Skeletal muscle tissue (tissue), 4 donors: Measurements from ENCODE around the gene DMTF1. TPM values are rescaled to one million over a fixed set of nuclear protein-coding genes. Genes with fewer than 3 reads are reported as not detected.

Experiments used
- H3K27ac ChIP-seq: one replicate; pipeline ENCODE4 v1.7.0; 2013; ENCODE audit warnings: mild to moderate bottlenecking, low read depth, low read length, inconsistent platforms
- H3K27me3 ChIP-seq, 3 donors: one replicate each; pipeline ENCODE4 v1.7.0; 2013; ENCODE audit warnings: low read length in 3 of 3; ENCODE audit not compliant: control insufficient read depth in 3 of 3, insufficient read depth in 3 of 3
- H3K36me3 ChIP-seq, 3 donors: one replicate each; pipeline ENCODE4 v1.7.0; 2013; ENCODE audit warnings: low read length in 3 of 3; ENCODE audit not compliant: control insufficient read depth in 3 of 3, insufficient read depth in 3 of 3
- H3K4me1 ChIP-seq, 3 donors: one replicate each; pipeline ENCODE4 v1.7.0; 2013; ENCODE audit warnings: low read length in 3 of 3, mild to moderate bottlenecking in 3 of 3; ENCODE audit not compliant: control insufficient read depth in 3 of 3, insufficient read depth in 3 of 3
- H3K4me3 ChIP-seq, 3 donors: one replicate each; pipeline ENCODE4 v1.7.0; 2013; ENCODE audit warnings: low read length in 3 of 3
- H3K9ac ChIP-seq, 3 donors: one replicate each; pipeline ENCODE4 v1.7.0; 2013; ENCODE audit warnings: low read length in 3 of 3, mild to moderate bottlenecking in 3 of 3, moderate library complexity in 2 of 3, low read depth in 1 of 3
- H3K9me3 ChIP-seq, 3 donors: one replicate each; pipeline ENCODE4 v1.7.0; 2013; ENCODE audit warnings: low read length in 3 of 3; ENCODE audit not compliant: control insufficient read depth in 3 of 3
- total RNA-seq: library from RNA; depleted of rRNA; stranded (reverse); fragments of >200 nt; gene quantifications from one replicate; pipeline ENCODE4 v1.2.3, GENCODE V29; 2014
- donor health status: Osteomylitis.

The DMTF1 gene
- total RNA-seq, 1 donor from 2014 or later, result 50.1 TPM

GRCh38 chr7:87144173-87144657, 8.0 kb upstream of the DMTF1 start:
- no peaks in the 10 kb centered on the region for H3K36me3 ChIP-seq
- no peak overlapping the region for H3K4me3 ChIP-seq
- H3K9ac ChIP-seq, result no peak overlapping the region

DNA sequence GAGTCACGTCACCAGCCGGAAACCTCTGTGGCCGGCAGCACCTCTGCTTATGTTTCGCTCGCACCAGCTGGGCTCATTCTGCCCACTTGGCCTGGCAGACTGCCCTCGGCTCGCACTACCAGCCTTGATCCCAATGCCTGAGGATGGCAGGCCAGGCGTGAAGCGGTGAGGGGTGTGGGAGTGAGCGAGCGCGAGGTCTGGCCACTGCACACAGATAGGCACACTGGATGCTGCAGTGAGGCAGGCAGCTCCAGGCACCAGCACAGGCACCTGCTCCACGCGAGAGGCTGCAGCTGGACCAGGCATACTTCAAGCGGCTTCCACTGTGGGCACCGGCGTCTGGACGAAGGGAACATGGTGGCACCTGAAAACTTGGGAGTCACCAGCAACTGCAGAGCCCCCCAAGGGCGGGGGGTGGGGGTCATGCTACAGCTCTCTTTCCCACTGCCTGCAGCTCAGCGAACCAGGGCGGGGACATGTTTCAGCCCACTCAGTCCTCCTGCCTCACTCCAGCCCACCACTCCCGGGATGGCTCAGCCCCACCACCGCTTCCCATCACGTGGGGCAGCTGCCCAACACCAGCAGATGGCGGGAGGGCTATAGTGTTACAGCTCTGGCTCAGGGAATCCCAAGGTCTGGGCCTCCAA, 5.4 kb upstream of the DMTF1 start:
- H3K9ac ChIP-seq, result peak overlapping the region in 1 of 3 donors; percentile 26
- no peaks in the 10 kb centered on the region for H3K9me3 ChIP-seq
- peak overlapping the region; percentile 5 for H3K27ac ChIP-seq
- peak overlapping the region in 2 of 3 donors; percentile 62 to 64 for H3K4me3 ChIP-seq
- peaks cover 10 to 20% (median 16%) of the 10 kb centered on the region in 3 donors for H3K4me1 ChIP-seq
- peaks cover 0 to 2% (median 0%) of the 10 kb centered on the region in 3 donors for H3K27me3 ChIP-seq
- H3K36me3 ChIP-seq, result no peaks in the 10 kb centered on the region

More at GRCh38 chr7:87144173-87144657, 8.0 kb upstream of the DMTF1 start:
- Histone ChIP-seq H3K9me3 (no peaks in the 10 kb centered on the region), H3K27ac (no peak overlapping the region), H3K4me1 (peaks cover 9 to 14% (median 10%) of the 10 kb centered on the region in 3 donors), H3K27me3 (peaks cover 0 to 2% (median 0%) of the 10 kb centered on the region in 3 donors)

- H3K9me3 ChIP-seq, result no peaks in the 10 kb centered on the region
- peak overlapping the region in 1 of 3 donors; percentile 64 for H3K4me3 ChIP-seq
- H3K27ac ChIP-seq, result peak overlapping the region; percentile 5
- peaks cover 0 to 2% (median 0%) of the 10 kb centered on the region in 3 donors for H3K27me3 ChIP-seq
- H3K36me3 ChIP-seq, result no peaks in the 10 kb centered on the region
- H3K4me1 ChIP-seq, result peaks cover 10 to 21% (median 19%) of the 10 kb centered on the region in 3 donors
- H3K9ac ChIP-seq, result peak overlapping the region in 1 of 3 donors; percentile 10
Measured at GRCh38 chr7:87147500-87147899, 4.8 kb upstream of the DMTF1 start.

DNA sequence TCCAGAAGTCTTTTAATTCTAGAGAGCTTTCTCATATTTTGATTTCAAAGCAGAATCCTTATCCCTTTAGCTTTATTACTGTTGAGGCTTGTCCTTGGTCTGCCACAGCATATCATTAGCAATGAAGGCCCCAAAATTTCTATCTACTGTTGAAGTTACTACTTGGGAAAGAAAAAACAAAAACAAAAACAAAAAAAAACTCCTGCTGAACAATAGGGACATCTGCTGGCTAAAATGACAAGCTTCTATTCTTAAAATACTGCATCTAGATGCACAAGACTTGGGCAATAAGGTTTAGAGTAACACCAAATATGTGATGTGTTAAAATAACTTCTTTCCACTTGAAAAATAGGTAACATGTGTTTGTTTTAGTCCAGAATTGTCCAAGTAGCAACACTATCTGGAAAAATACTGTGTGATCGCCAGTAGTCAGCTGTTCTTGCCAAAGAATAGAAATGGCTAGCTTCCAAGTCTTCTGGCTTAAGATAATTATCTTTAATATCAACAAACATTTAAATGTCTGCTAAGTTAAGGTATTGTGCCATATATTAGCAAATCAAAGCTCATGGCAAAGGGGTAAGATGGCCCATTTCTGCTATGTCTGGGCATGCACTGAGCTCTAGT, 3.8 kb upstream of the DMTF1 start:
- Histone ChIP-seq H3K36me3 (no peaks in the 10 kb centered on the region), H3K4me1 (peaks cover 10 to 23% (median 19%) of the 10 kb centered on the region in 3 donors), H3K4me3 (no peak overlapping the region), H3K9ac (no peak overlapping the region), H3K27ac (no peak overlapping the region), H3K27me3 (peaks cover 0 to 2% (median 0%) of the 10 kb centered on the region in 3 donors), H3K9me3 (no peaks in the 10 kb centered on the region)

GRCh38 chr7:87151002-87151728, 1.1 kb upstream of the DMTF1 start:
- Histone ChIP-seq H3K9ac (peak overlapping the region; percentile 93), H3K4me1 (peaks cover 19 to 40% (median 28%) of the 10 kb centered on the region in 3 donors), H3K36me3 (no peaks in the 10 kb centered on the region), H3K27ac (peak overlapping the region; percentile 97), H3K27me3 (no peaks in the 10 kb centered on the region), H3K9me3 (no peaks in the 10 kb centered on the region), H3K4me3 (peak overlapping the region in 2 of 3 donors; percentile 92)

- peaks cover 20 to 39% (median 26%) of the 10 kb centered on the region in 3 donors for H3K4me1 ChIP-seq
- H3K9me3 ChIP-seq, result no peaks in the 10 kb centered on the region
- peak overlapping the region; percentile 92 to 93 (median 92) for H3K4me3 ChIP-seq
Measured at GRCh38 chr7:87151729-87152111, 533 bp upstream of the DMTF1 start.

DNA sequence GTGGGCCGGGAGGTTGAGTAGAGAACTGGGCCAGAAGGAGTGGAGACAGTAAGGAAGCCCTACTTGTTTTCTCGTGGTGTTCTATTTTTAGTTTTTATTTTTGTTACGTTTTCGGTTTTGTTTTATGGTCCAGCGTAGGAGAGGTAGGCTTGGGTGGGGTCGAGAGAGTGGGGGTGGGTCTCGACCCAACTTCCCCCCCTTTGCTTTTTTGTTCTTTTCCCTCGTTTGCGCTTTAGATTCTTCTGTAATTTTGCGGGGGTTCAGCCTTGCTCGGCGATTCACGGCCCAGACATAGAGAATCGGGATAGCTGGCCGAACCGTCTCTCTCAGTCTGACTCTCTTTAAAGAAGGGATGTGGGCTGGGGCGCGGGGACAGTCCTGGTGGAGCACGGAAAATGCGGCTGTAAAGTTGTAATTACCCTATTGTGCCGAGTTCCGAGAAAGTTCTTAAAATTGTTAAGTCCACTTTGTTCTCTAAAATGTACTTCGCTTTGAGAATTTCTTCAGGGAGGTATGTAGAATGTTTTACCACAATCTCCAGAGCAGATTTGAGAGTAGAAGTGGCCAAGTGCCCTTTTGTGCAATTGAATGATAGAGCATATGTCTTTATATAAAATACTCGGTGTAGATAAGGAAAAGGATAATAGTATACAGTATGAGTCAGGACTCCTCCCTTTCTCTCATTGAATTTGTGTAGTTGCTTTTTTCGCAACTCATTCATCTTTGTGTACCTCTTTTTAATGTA, 816 bp downstream of the DMTF1 start:
- peak overlapping the region; percentile 75 to 93 (median 93) for H3K9ac ChIP-seq
- H3K4me1 ChIP-seq, result peaks cover 12 to 40% (median 14%) of the 10 kb centered on the region in 3 donors
- no peaks in the 10 kb centered on the region for H3K9me3 ChIP-seq
- no peaks in the 10 kb centered on the region for H3K36me3 ChIP-seq
- no peaks in the 10 kb centered on the region for H3K27me3 ChIP-seq
- peak overlapping the region; percentile 97 for H3K27ac ChIP-seq
- peak overlapping the region; percentile 92 to 93 (median 92) for H3K4me3 ChIP-seq

More at GRCh38 chr7:87151729-87152111, 533 bp upstream of the DMTF1 start:
- Histone ChIP-seq H3K9ac (peak overlapping the region; percentile 93), H3K27me3 (no peaks in the 10 kb centered on the region), H3K27ac (peak overlapping the region; percentile 97), H3K36me3 (no peaks in the 10 kb centered on the region)

DNA sequence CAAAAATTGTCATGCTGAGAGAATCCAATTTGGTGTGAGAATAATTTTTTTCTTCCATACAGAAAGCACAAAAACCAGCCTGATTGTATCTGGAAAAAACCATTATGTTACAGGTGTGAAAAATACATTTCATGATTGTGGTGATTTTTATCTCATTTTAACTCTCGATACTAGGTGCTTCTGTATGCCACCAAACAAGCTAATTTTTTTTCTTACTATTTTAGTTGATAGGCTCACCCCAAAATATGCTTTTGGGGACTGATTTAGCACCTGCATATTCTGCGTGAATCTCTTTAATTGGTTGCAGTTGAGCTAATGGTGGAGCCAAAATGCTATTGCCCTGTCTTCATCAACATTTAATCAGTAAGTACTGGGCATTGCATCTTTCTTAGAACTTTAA, 1.9 kb downstream of the DMTF1 start:
- Histone ChIP-seq H3K9ac (peak overlapping the region; percentile 75 to 93 (median 93)), H3K36me3 (no peaks in the 10 kb centered on the region), H3K4me1 (peaks cover 12 to 40% (median 14%) of the 10 kb centered on the region in 3 donors), H3K27me3 (no peaks in the 10 kb centered on the region), H3K9me3 (no peaks in the 10 kb centered on the region), H3K27ac (no peak overlapping the region), H3K4me3 (peak overlapping the region in 2 of 3 donors; percentile 27 to 92)

- H3K9me3 ChIP-seq, result no peaks in the 10 kb centered on the region
- H3K9ac ChIP-seq, result no peak overlapping the region
- no peak overlapping the region for H3K27ac ChIP-seq
- peak overlapping the region in 2 of 3 donors; percentile 27 to 92 for H3K4me3 ChIP-seq
- peaks cover 14 to 40% (median 14%) of the 10 kb centered on the region in 3 donors for H3K4me1 ChIP-seq
- H3K36me3 ChIP-seq, result no peaks in the 10 kb centered on the region
- no peaks in the 10 kb centered on the region for H3K27me3 ChIP-seq
Measured at GRCh38 chr7:87154569-87154968, 2.3 kb downstream of the DMTF1 start.
